GM12878 (cell line): ENCODE measurements around the gene ABHD6. TPM values are rescaled to one million over a fixed set of nuclear protein-coding genes. Genes with fewer than 3 reads are reported as not detected.

Source experiments
- ATAC-seq: fragments of 200-7000 bp; cut with Tn5 transposase; 3 replicates; pipeline ENCODE4 v1.9.1; 2020; ENCODE audit warnings: mild to moderate bottlenecking, moderate library complexity
- BruUV-seq: library from RNA; stranded (reverse); fragments of 400-500 nt; replicated peaks from 2 replicates; lab custom pipeline; 2021; lab: Mats Ljungman, UMichigan
- CTCF ChIA-PET: fragments of 300-600 bp; sonication (Branson Sonifier 250); formaldehyde crosslinking; extraction: SDS; loops from one replicate; lab custom pipeline; 2021; ENCODE audit warnings: inconsistent platforms; lab: Yijun Ruan, JAX
- POLR2A ChIA-PET: fragments of 350-600 bp; formaldehyde crosslinking; extraction: SDS; loops from one replicate; lab custom pipeline; 2021; ENCODE audit warnings: inconsistent platforms; lab: Charles Lee
- RAD21 ChIA-PET: fragments of 300-600 bp; sonication (Branson Sonifier 250); formaldehyde crosslinking; loops from one replicate; lab custom pipeline; 2023; ENCODE audit warnings: antibody characterized with exemption; ENCODE audit not compliant: unreplicated experiment; lab: Charles Lee
- SMC1A ChIA-PET: fragments of 300-600 bp; sonication (Branson Sonifier 250); formaldehyde crosslinking; loops from one replicate; lab custom pipeline; 2023; ENCODE audit not compliant: unreplicated experiment, uncharacterized antibody; lab: Charles Lee
- DNase-seq: peaks from one replicate; pipeline ENCODE4 v3.0.0-alpha.2; 2011; ENCODE audit warnings: low read depth, low spot score
- FAIRE-seq: peaks from 3 replicates; lab custom pipeline; 2011; peaks lifted over from hg19 to GRCh38; lab: Jason Lieb, UNC
- H2AFZ ChIP-seq: 2 replicates; pipeline ENCODE4 v1.6.0; 2011; ENCODE audit warnings: low read depth, low read length, control low read depth; ENCODE audit not compliant: control insufficient read depth
- H3K27ac ChIP-seq: 2 replicates; pipeline ENCODE4 v1.5.1; 2011; ENCODE audit warnings: control low read depth; ENCODE audit not compliant: control insufficient read depth, insufficient read depth
- H3K27me3 ChIP-seq, 2 experiments: replicated peaks in 1 of 2; 2 replicates each; pipeline versions ENCODE4 v1.6.0 to v1.6.1; 2011; ENCODE audit warnings: low read length in 1 of 2; ENCODE audit not compliant: control insufficient read depth in 2 of 2, insufficient read depth in 2 of 2
- H3K36me3 ChIP-seq, 2 experiments: 2 replicates each; pipeline ENCODE4 v1.5.1; 2011; ENCODE audit warnings: low read length in 1 of 2; ENCODE audit not compliant: control insufficient read depth in 2 of 2, insufficient read depth in 2 of 2
- H3K4me1 ChIP-seq: 2 replicates; pipeline ENCODE4 v1.6.1; 2011; ENCODE audit warnings: mild to moderate bottlenecking, low read length, moderate library complexity, mixed read lengths; ENCODE audit not compliant: control insufficient read depth, insufficient read depth
- H3K4me2 ChIP-seq: 2 replicates; pipeline ENCODE4 v1.6.0; 2011; ENCODE audit warnings: control low read depth; ENCODE audit not compliant: control insufficient read depth, insufficient read depth
- H3K4me3 ChIP-seq: fragments of 200-600 bp; sonication (generic); 2 replicates; pipeline ENCODE4 v1.5.1; 2016
- H3K79me2 ChIP-seq: 2 replicates; pipeline ENCODE4 v1.6.0; 2011; ENCODE audit warnings: low read length; ENCODE audit not compliant: control insufficient read depth, insufficient read depth
- H3K9ac ChIP-seq: 2 replicates; pipeline ENCODE4 v1.8.0; 2011; ENCODE audit warnings: low read length, control low read depth, mixed read lengths; ENCODE audit not compliant: control insufficient read depth, insufficient read depth
- H3K9me3 ChIP-seq: replicated peaks from 3 replicates; pipeline ENCODE4 v1.5.1; 2011; ENCODE audit warnings: mild to moderate bottlenecking, low read length; ENCODE audit not compliant: control insufficient read depth, insufficient read depth
- H4K20me1 ChIP-seq: 2 replicates; pipeline ENCODE4 v1.6.0; 2011; ENCODE audit not compliant: control insufficient read depth, insufficient read depth
- ATF2 ChIP-seq: IDR thresholded peaks from 2 replicates; pipeline ENCODE4 v1.6.1; 2012; ENCODE audit warnings: low read length, inconsistent platforms
- BMI1 ChIP-seq: fragments of 450-650 bp; IDR thresholded peaks from 2 replicates; pipeline ENCODE4 v1.6.1; 2016; ENCODE audit warnings: mild to moderate bottlenecking, moderate library complexity, borderline replicate concordance
- E2F8 ChIP-seq: fragments of 450-650 bp; IDR thresholded peaks from 2 replicates; pipeline ENCODE4 v1.6.1; 2018; ENCODE audit warnings: mild to moderate bottlenecking, low read depth, moderate library complexity; ENCODE audit not compliant: partially characterized antibody
- KDM1A ChIP-seq: fragments of 200-600 bp; sonication (generic); IDR thresholded peaks from 2 replicates; pipeline ENCODE4 v1.6.1; 2016; ENCODE audit warnings: borderline replicate concordance
- NBN ChIP-seq: fragments of 450-650 bp; IDR thresholded peaks from 2 replicates; pipeline ENCODE4 v1.6.1; 2016
- NFYB ChIP-seq: IDR thresholded peaks from 2 replicates; pipeline ENCODE4 v1.6.1; 2011; ENCODE audit warnings: low read depth, mild to moderate bottlenecking, low read length, improper control_type of control experiment, moderate library complexity; ENCODE audit not compliant: insufficient read depth
- PML ChIP-seq: IDR thresholded peaks from 2 replicates; pipeline ENCODE4 v1.6.1; 2012; ENCODE audit warnings: low read length, inconsistent platforms
- ZBTB11 ChIP-seq: fragments of 450-650 bp; formaldehyde crosslinking; IDR thresholded peaks from 2 replicates; pipeline ENCODE4 v1.5.0; 2022; ENCODE audit warnings: mild to moderate bottlenecking, missing genetic modification characterization
- ZNF24 ChIP-seq: fragments of 450-650 bp; IDR thresholded peaks from 2 replicates; pipeline ENCODE4 v1.6.1; 2017; ENCODE audit warnings: antibody characterized with exemption, mild to moderate bottlenecking
- WGBS: methylation state at CpG from one replicate; pipeline ENCODE4 v1.1.6; 2016; ENCODE audit warnings: low lambda C conversion rate; ENCODE audit not compliant: insufficient replicate concordance, insufficient coverage; ENCODE audit errors: missing lambda C conversion rate; 5-methylcytosine and 5-hydroxymethylcytosine counted together
- in situ Hi-C: fragments of 300-500 bp; cut with MboI; formaldehyde crosslinking; loops from 9 replicates; pipeline ENCODE4 v1.14.3; 2018; ENCODE audit warnings: mixed read lengths
- intact Hi-C: fragments of 100-400 bp; cut with micrococcal nuclease; formaldehyde crosslinking; loops from one replicate; pipeline ENCODE4 v1.14.2; 2022; ENCODE audit not compliant: unreplicated experiment
- polyA plus RNA-seq, 11 experiments: library from polyadenylated mRNA; depleted of rRNA in 4 of 11; unstranded in 6 of 11; stranded (reverse) in 5 of 11; fragments of >200 nt; fragmentation: Nextera tagmentation in 4 of 11; fragmentation: Illumina TruSeq in 1 of 11; extraction: Ambion mirVana in 4 of 11; extraction: Trizol in 1 of 11; gene quantifications; 1 replicate in 1 of 11; 2 replicates in 10 of 11; pipeline versions ENCODE4 v1.2.1 to v1.2.3, GENCODE V29; 2011 to 2016; ENCODE audit warnings: inconsistent platforms in 2 of 11, missing spikeins in 2 of 11, low read depth in 1 of 11
- total RNA-seq, 4 experiments: library from RNA; depleted of rRNA in 3 of 4; stranded (reverse); fragments of >200 nt in 3 of 4; fragmentation: Illumina TruSeq in 1 of 4; extraction: Trizol in 1 of 4; gene quantifications; 2 replicates each; pipeline versions ENCODE4 v1.2.1 to v1.2.3, GENCODE V29; 2013 to 2021

Gene ABHD6
- total and polyA plus RNA-seq, 10 of the 15 experiments (the other 5 are each of a cell fraction or from before 2014, with no cell fraction given): 1.4 to 33.2 (median 3.2) TPM

GRCh38 chr3:58256511-58256910, 18.9 kb downstream of the ABHD6 start:
- 86% methylated on average over 4 of the region's 4 CpGs for WGBS
- no peak overlapping the region for H2AFZ ChIP-seq
- CTCF ChIA-PET: no interaction called here
- no peaks in the 10 kb centered on the region for H3K79me2 ChIP-seq
- no peak overlapping the region for H3K4me2 ChIP-seq
- ATAC-seq (no peak), DNase-seq (no peak), FAIRE-seq (no peak)
- H3K4me1 ChIP-seq: no peaks in the 10 kb centered on the region
- H3K9me3 ChIP-seq: no peaks in the 10 kb centered on the region
- TF ChIP-seq ZNF24: no peak
- TF ChIP-seq ATF2: no peak
- no peak for TF ChIP-seq BMI1
- TF ChIP-seq ZBTB11: no peak
- no peak for TF ChIP-seq NBN
- no peak for TF ChIP-seq E2F8
- no peak for TF ChIP-seq KDM1A
- no peak for TF ChIP-seq PML
- TF ChIP-seq NFYB: no peak
- no peak overlapping the region for H3K9ac ChIP-seq
- H3K27me3 ChIP-seq: no peaks in the 10 kb centered on the region
- RAD21 ChIA-PET: no interaction called here
- intact Hi-C loops (no loop called here), in situ Hi-C loops (no loop called here)
- no peak overlapping the region for H3K27ac ChIP-seq
- peaks cover 0 to 12% of the 10 kb centered on the region in 2 experiments; a peak in 2 of 4 replicates for H3K36me3 ChIP-seq
- POLR2A ChIA-PET: no interaction called here
- no peak overlapping the region for H3K4me3 ChIP-seq
- SMC1A ChIA-PET: no interaction called here
- H4K20me1 ChIP-seq: no peaks in the 10 kb centered on the region
- BruUV-seq: no TSS peak
